DOHH2 (cell line): Measurements from ENCODE around the gene AIF1L.

Source experiments
- H3F3A ChIP-seq: fragments of 200-600 bp; sonication (generic), shearing (Covaris generic); 2 replicates; pipeline ENCODE4 v1.6.0; 2016; ENCODE audit warnings: antibody characterized with exemption, mild to moderate bottlenecking; ENCODE audit not compliant: control insufficient read depth, insufficient read depth
- H3K27ac ChIP-seq: fragments of 200-600 bp; sonication (generic); 2 replicates; pipeline ENCODE4 v1.5.1; 2014; ENCODE audit warnings: low read depth, mild to moderate bottlenecking, low read length, moderate library complexity
- H3K27me3 ChIP-seq: fragments of 200-600 bp; sonication (generic); 2 replicates; pipeline ENCODE4 v1.6.1; 2014; ENCODE audit warnings: mild to moderate bottlenecking, low read length, mixed read lengths; ENCODE audit not compliant: control insufficient read depth
- H3K36me3 ChIP-seq: fragments of 200-600 bp; sonication (generic); 2 replicates; pipeline ENCODE4 v1.6.1; 2014; ENCODE audit warnings: mild to moderate bottlenecking, low read length, moderate library complexity, mixed read lengths; ENCODE audit not compliant: control insufficient read depth
- H3K4me1 ChIP-seq: fragments of 200-600 bp; sonication (generic); 2 replicates; pipeline ENCODE4 v1.6.1; 2014; ENCODE audit warnings: mild to moderate bottlenecking, low read length, mixed read lengths; ENCODE audit not compliant: control insufficient read depth
- H3K4me2 ChIP-seq: fragments of 200-600 bp; sonication (generic); 2 replicates; pipeline ENCODE4 v1.6.0; 2014; ENCODE audit warnings: mild to moderate bottlenecking, low read length, moderate library complexity
- H3K4me3 ChIP-seq: fragments of 200-600 bp; sonication (generic); 2 replicates; pipeline ENCODE4 v1.5.1; 2014; ENCODE audit warnings: mild to moderate bottlenecking, low read length, mixed read lengths
- H3K79me2 ChIP-seq: fragments of 200-600 bp; sonication (generic); 2 replicates; pipeline ENCODE4 v1.6.1; 2014; ENCODE audit warnings: mild to moderate bottlenecking, low read length, mixed read lengths; ENCODE audit not compliant: control insufficient read depth
- H3K9me2 ChIP-seq: fragments of 200-600 bp; sonication (generic); replicated peaks from 2 replicates; pipeline ENCODE4 v1.6.1; 2014; ENCODE audit warnings: mild to moderate bottlenecking, low read length, mixed read lengths; ENCODE audit not compliant: control insufficient read depth
- H3K9me3 ChIP-seq: fragments of 200-600 bp; sonication (generic); 2 replicates; pipeline ENCODE4 v1.6.1; 2014; ENCODE audit warnings: antibody characterized with exemption, low read length, mixed read lengths; ENCODE audit not compliant: control insufficient read depth, insufficient read depth
- H4K20me1 ChIP-seq: fragments of 200-600 bp; sonication (generic); 2 replicates; pipeline ENCODE4 v1.6.0; 2014; ENCODE audit warnings: low read depth, mild to moderate bottlenecking, antibody characterized with exemption, low read length, moderate library complexity; ENCODE audit not compliant: control insufficient read depth, insufficient read depth
- EZH2phosphoT487 ChIP-seq: fragments of 200-600 bp; sonication (generic); IDR thresholded peaks from 2 replicates; pipeline ENCODE4 v1.6.1; 2017; ENCODE audit warnings: borderline replicate concordance, mild to moderate bottlenecking, antibody characterized with exemption, low read length, moderate library complexity, mixed read lengths
- TF ChIP-seq, protein P1 (sequence below): fragments of 200-600 bp; sonication (generic); IDR thresholded peaks from one replicate; pipeline ENCODE4 v1.5.1; 2014; ENCODE audit warnings: antibody characterized with exemption, mild to moderate bottlenecking, low read depth, low read length; ENCODE audit not compliant: poor library complexity, severe bottlenecking

The AIF1L gene

DNA sequence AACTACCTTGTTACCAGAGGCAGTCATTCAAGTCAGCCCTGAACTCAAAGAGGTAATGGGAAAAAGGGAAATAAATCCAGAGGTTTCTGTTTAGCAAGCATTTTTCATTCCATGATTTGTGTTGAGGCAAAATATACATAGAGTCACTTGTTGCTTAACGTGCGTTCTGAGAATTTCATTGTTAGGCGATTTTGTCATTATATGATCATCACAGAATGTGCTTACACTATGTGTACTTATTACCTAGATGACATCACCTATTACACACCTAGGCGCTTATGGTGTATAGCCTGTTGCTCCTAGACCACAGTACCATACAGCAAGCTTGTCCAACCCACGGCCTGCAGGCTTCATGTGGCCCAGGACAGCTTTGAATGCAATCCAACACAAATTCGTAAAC lies 65.3 kb downstream of the AIF1L start:
- Histone ChIP-seq H3K9me3 (no peaks in the 10 kb centered on the region), H3F3A (0 out of 2 replicates have a peak, but pooled peaks cover 3% of the 10 kb centered on the region), H3K4me3 (no peak overlapping the region), H4K20me1 (no peaks in the 10 kb centered on the region), H3K4me2 (no peak overlapping the region), H3K36me3 (peaks cover 76% of the 10 kb centered on the region), H3K9me2 (no peaks in the 10 kb centered on the region), H3K79me2 (peaks cover 7% of the 10 kb centered on the region; the same call in 1 of the 2 replicates), H3K27me3 (no peaks in the 10 kb centered on the region), H3K4me1 (no peaks in the 10 kb centered on the region), H3K27ac (no peak overlapping the region)
- TF ChIP-seq, protein P1, sequence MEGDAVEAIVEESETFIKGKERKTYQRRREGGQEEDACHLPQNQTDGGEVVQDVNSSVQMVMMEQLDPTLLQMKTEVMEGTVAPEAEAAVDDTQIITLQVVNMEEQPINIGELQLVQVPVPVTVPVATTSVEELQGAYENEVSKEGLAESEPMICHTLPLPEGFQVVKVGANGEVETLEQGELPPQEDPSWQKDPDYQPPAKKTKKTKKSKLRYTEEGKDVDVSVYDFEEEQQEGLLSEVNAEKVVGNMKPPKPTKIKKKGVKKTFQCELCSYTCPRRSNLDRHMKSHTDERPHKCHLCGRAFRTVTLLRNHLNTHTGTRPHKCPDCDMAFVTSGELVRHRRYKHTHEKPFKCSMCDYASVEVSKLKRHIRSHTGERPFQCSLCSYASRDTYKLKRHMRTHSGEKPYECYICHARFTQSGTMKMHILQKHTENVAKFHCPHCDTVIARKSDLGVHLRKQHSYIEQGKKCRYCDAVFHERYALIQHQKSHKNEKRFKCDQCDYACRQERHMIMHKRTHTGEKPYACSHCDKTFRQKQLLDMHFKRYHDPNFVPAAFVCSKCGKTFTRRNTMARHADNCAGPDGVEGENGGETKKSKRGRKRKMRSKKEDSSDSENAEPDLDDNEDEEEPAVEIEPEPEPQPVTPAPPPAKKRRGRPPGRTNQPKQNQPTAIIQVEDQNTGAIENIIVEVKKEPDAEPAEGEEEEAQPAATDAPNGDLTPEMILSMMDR, result no peak
- TF ChIP-seq EZH2phosphoT487, result no peak

DNA sequence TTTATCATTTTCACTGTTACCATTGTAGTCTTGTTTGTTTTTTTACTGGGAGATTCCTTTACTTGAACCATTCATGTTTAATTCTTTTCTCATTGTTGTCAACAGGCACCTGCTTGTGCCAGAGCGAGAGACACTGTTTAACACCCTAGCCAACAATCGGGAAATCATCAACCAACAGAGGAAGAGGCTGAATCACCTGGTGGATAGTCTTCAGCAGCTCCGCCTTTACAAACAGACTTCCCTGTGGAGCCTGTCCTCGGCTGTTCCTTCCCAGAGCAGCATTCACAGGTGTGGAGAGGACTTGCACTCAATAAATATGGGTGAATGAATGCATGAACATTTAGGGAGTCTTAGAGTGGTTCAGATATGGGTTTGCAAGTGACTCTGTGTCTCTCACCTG lies 66.6 kb downstream of the AIF1L start:
- Histone ChIP-seq H3K9me3 (no peaks in the 10 kb centered on the region), H4K20me1 (no peaks in the 10 kb centered on the region), H3K4me1 (no peaks in the 10 kb centered on the region), H3K36me3 (peaks cover 83% of the 10 kb centered on the region), H3K9me2 (no peaks in the 10 kb centered on the region), H3K79me2 (peaks cover 11% of the 10 kb centered on the region), H3F3A (0 out of 2 replicates have a peak, but pooled peaks cover 3% of the 10 kb centered on the region), H3K4me3 (no peak overlapping the region), H3K27me3 (no peaks in the 10 kb centered on the region), H3K27ac (no peak overlapping the region), H3K4me2 (no peak overlapping the region)
- TF ChIP-seq, protein P1, result no peak
- TF ChIP-seq EZH2phosphoT487, result no peak

DNA sequence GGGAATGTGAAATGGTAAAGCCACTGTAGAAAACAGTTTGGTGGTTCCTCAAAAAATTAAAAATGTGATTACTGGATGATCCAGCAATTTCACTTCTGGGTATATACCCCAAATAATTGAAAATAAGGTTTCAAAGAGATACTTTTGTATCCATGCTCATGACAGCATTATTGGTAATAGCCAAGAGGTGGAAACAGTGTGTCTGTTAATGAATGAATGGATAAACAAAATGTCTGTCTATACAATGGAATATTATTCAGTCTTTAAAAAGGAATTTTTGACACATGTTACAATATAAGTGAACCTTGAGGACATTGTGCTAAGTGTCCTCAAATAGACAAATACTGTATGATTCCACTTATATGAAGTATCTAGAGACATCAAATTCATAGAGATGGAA lies 69.2 kb downstream of the AIF1L start:
- Histone ChIP-seq H3K9me2 (no peaks in the 10 kb centered on the region), H4K20me1 (no peaks in the 10 kb centered on the region), H3K4me2 (no peak overlapping the region), H3K4me1 (no peaks in the 10 kb centered on the region), H3K9me3 (no peaks in the 10 kb centered on the region), H3K36me3 (peaks cover 84% of the 10 kb centered on the region), H3K4me3 (no peak overlapping the region), H3F3A (0 out of 2 replicates have a peak, but pooled peaks cover 3% of the 10 kb centered on the region), H3K27me3 (no peaks in the 10 kb centered on the region), H3K79me2 (peaks cover 24% of the 10 kb centered on the region), H3K27ac (no peak overlapping the region)
- TF ChIP-seq, protein P1, result no peak
- TF ChIP-seq EZH2phosphoT487, result no peak
